Fibroblast of lung (primary cell): ENCODE data around the gene CTDNEP1.

ENCODE experiments used
- EZH2 ChIP-seq: IDR thresholded peaks from 2 replicates; pipeline ENCODE4 v1.5.1; 2012; ENCODE audit warnings: low read length, control low read depth, mild to moderate bottlenecking; ENCODE audit errors: missing control alignments
- TF ChIP-seq, protein P1 (sequence below), 2 donors: IDR thresholded peaks in 1 of 2; conservative IDR thresholded peaks in 1 of 2; 1 replicate in 1 of 2; 2 replicates in 1 of 2; pipeline ENCODE4 v1.5.1; 2011 to 2012; ENCODE audit warnings: low read length in 2 of 2, control low read depth in 1 of 2, inconsistent platforms in 1 of 2, low read depth in 1 of 2, mild to moderate bottlenecking in 1 of 2

- no peak for TF ChIP-seq EZH2
- TF ChIP-seq, protein P1, sequence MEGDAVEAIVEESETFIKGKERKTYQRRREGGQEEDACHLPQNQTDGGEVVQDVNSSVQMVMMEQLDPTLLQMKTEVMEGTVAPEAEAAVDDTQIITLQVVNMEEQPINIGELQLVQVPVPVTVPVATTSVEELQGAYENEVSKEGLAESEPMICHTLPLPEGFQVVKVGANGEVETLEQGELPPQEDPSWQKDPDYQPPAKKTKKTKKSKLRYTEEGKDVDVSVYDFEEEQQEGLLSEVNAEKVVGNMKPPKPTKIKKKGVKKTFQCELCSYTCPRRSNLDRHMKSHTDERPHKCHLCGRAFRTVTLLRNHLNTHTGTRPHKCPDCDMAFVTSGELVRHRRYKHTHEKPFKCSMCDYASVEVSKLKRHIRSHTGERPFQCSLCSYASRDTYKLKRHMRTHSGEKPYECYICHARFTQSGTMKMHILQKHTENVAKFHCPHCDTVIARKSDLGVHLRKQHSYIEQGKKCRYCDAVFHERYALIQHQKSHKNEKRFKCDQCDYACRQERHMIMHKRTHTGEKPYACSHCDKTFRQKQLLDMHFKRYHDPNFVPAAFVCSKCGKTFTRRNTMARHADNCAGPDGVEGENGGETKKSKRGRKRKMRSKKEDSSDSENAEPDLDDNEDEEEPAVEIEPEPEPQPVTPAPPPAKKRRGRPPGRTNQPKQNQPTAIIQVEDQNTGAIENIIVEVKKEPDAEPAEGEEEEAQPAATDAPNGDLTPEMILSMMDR (conservative IDR thresholded peaks at IDR 0.05 in 1 of 2, IDR thresholded peaks at IDR 0.05 in 1 of 2; ENCODE audit: low read depth in 1 of 2, low read length in 2 of 2) = no peak
These were observed 9.5 kb downstream of the CTDNEP1 start, which contains the start of gene GABARAP for GRCh38 chr17:7241783-7242716.
